Heart left ventricle (tissue), 16 donors: ENCODE measurements around the gene GSK3A. TPM values are rescaled to one million over a fixed set of nuclear protein-coding genes. Genes with fewer than 3 reads are reported as not detected.

Source experiments
- ATAC-seq, 4 donors: fragments of 200-7000 bp; cut with Tn5 transposase; one replicate each; pipeline ENCODE4 v1.9.1; 2020 to 2022; ENCODE audit warnings: moderate library complexity in 4 of 4, mild to moderate bottlenecking in 3 of 4, moderate number of reproducible peaks in 1 of 4
- DNase-seq, 5 donors: peaks; one replicate each; pipeline ENCODE4 v3.0.0-alpha.2; 2020
- H3K27ac ChIP-seq, 12 donors: fragments of 200-600 bp; sonication (generic) in 4 of 12; one replicate each; pipeline versions ENCODE4 v1.5.0 to v1.8.0; 2016 to 2022; ENCODE audit warnings: mild to moderate bottlenecking in 2 of 12
- H3K27me3 ChIP-seq, 9 donors: fragments of 200-600 bp; sonication (generic) in 2 of 9; one replicate each; pipeline versions ENCODE4 v1.5.1 to v1.8.0; 2016 to 2022; ENCODE audit warnings: mild to moderate bottlenecking in 3 of 9
- H3K36me3 ChIP-seq, 9 donors: fragments of 200-600 bp; sonication (generic) in 2 of 9; one replicate each; pipeline versions ENCODE4 v1.5.0 to v1.8.0; 2018 to 2022; ENCODE audit warnings: mild to moderate bottlenecking in 2 of 9
- H3K4me1 ChIP-seq, 12 donors: fragments of 200-600 bp; sonication (generic) in 4 of 12; one replicate each; pipeline versions ENCODE4 v1.5.0 to v1.8.0; 2016 to 2022; ENCODE audit warnings: mild to moderate bottlenecking in 3 of 12
- H3K4me3 ChIP-seq, 12 donors: fragments of 200-600 bp; sonication (generic) in 4 of 12; one replicate each; pipeline versions ENCODE4 v1.5.0 to v1.8.0; 2017 to 2022; ENCODE audit warnings: mild to moderate bottlenecking in 9 of 12, moderate library complexity in 4 of 12
- H3K9me3 ChIP-seq, 12 donors: fragments of 200-600 bp; sonication (generic) in 4 of 12; one replicate each; pipeline versions ENCODE4 v1.5.0 to v1.8.0; 2016 to 2022; ENCODE audit warnings: mild to moderate bottlenecking in 1 of 12
- POLR2A ChIP-seq, 2 donors: fragments of 450-650 bp; IDR thresholded peaks; one replicate each; pipeline ENCODE4 v1.6.1; 2017; ENCODE audit warnings: antibody characterized with exemption in 2 of 2, mild to moderate bottlenecking in 2 of 2, moderate library complexity in 2 of 2
- WGBS, 4 donors: extraction: QIAGEN DNeasy Blood & Tissue Kit in 2 of 4; methylation state at CpG; one replicate each; pipeline versions ENCODE4 v1.1.5 to v1.1.7; 2013 to 2018; 5-methylcytosine and 5-hydroxymethylcytosine counted together
- intact Hi-C, 10 donors: fragments of 100-400 bp; cut with DNase I; formaldehyde crosslinking; loops; one replicate each; pipeline versions ENCODE4 v1.11.1 to v1.14.2; 2022
- polyA plus RNA-seq, 2 donors: library from polyadenylated mRNA; stranded (reverse); fragments of 200-250 nt; gene quantifications; one replicate each; pipeline ENCODE4 v1.2.3, GENCODE V29; 2013
- total RNA-seq, 9 donors: library from RNA; depleted of rRNA in 2 of 9; stranded (reverse); fragments of >200 nt in 2 of 9; fragmentation: NEBNext Ultra II Directional in 3 of 9; extraction: Animal tissue kit (Norgen Biotek cat#: 25700) in 3 of 9; gene quantifications; one replicate each; pipeline versions ENCODE4 v1.1.0 to v1.2.4, GENCODE V29; 2016 to 2023
- TF ChIP-seq, protein P1 (sequence below), 12 donors: fragments of 200-600 bp; sonication (generic) in 4 of 12; IDR thresholded peaks; one replicate each; pipeline versions ENCODE4 v1.5.0 to v1.8.0; 2018 to 2022; ENCODE audit warnings: antibody characterized with exemption in 12 of 12, mild to moderate bottlenecking in 5 of 12
- donor health status: ischemic (EF 13 %, LVEDD 7.1; RV severe dilation, severe dysfunction).
- donor health status: healthy with polysubstance abuse.
- donor health status: DM: no; HTN: yes; CAD: no.
- donor health status: DM: no; HTN: no; CAD: no.
- donor health status: ischemic (EF 25% LVEDD 6.9; RV normal size, moderate dysfunction).
- donor health status: ischemic (EF 25% LVEDD 5.7; RV mildly dilated, moderate dysfunction).
- donor health status: healthy.
- donor health status: DM: yes; HTN: yes; CAD: no.
- donor health status: ischemic (EF 35%, LVEDD 5.7; RV mildly dilated, moderate dysfunction).
- donor health status: nonischemic (EF 11% LVEDD 7.7; RV severe dilation, severe dysfunction).
- donor health status: DM: yes; HTN: yes; CAD: no.
- donor health status: PGD.
- donor health status: ischemic (EF 29% LVEDD 5.4; RV normal size, mild dysfunction).
- donor health status: nonischemic (EF 23%, LVEDD 6.1; RV moderate dilation, normal function).

The GSK3A gene
- total and polyA plus RNA-seq, 11 donors = 22.5 to 76.5 (median 38.8) TPM

DNA sequence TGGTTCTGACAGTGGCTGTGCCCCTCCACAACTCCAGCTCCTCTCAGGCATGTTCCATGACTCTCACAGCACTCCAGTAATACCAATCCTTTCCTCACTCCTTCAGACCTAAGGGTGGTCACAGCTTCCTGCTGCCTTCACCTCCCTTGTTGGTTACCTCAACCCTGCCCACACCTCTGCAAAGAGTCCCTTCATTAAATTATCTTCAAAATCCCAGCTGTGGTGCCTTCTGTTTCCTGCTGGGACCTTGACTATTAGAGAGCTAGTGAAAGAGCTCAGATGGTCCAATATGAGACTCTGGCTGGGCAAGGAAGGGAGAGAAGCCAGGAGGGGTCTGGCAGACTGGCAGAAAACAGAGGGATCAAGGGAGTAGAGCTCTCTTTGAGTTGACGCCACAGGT is 51.1 kb downstream of the GSK3A start:
- intact Hi-C loops = no loop called here
- WGBS, 4 donors = 78 to 91% (median 88%) methylated on average over 1 of the region's 1 CpG
- no peak for ATAC-seq
- H3K27me3 ChIP-seq = no peaks in the 10 kb centered on the region
- H3K36me3 ChIP-seq = no peaks in the 10 kb centered on the region
- H3K27ac ChIP-seq = no peak overlapping the region
- no peak overlapping the region for H3K4me3 ChIP-seq
- DNase-seq = no peak
- H3K4me1 ChIP-seq = peaks cover 0 to 12% (median 0%) of the 10 kb centered on the region in 12 donors
- H3K9me3 ChIP-seq = peaks cover 0 to 6% (median 0%) of the 10 kb centered on the region in 12 donors
- TF ChIP-seq, protein P1, sequence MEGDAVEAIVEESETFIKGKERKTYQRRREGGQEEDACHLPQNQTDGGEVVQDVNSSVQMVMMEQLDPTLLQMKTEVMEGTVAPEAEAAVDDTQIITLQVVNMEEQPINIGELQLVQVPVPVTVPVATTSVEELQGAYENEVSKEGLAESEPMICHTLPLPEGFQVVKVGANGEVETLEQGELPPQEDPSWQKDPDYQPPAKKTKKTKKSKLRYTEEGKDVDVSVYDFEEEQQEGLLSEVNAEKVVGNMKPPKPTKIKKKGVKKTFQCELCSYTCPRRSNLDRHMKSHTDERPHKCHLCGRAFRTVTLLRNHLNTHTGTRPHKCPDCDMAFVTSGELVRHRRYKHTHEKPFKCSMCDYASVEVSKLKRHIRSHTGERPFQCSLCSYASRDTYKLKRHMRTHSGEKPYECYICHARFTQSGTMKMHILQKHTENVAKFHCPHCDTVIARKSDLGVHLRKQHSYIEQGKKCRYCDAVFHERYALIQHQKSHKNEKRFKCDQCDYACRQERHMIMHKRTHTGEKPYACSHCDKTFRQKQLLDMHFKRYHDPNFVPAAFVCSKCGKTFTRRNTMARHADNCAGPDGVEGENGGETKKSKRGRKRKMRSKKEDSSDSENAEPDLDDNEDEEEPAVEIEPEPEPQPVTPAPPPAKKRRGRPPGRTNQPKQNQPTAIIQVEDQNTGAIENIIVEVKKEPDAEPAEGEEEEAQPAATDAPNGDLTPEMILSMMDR (IDR thresholded peaks at IDR 0.05) = no peak
- no peak for TF ChIP-seq POLR2A (IDR thresholded peaks at IDR 0.05)

DNA sequence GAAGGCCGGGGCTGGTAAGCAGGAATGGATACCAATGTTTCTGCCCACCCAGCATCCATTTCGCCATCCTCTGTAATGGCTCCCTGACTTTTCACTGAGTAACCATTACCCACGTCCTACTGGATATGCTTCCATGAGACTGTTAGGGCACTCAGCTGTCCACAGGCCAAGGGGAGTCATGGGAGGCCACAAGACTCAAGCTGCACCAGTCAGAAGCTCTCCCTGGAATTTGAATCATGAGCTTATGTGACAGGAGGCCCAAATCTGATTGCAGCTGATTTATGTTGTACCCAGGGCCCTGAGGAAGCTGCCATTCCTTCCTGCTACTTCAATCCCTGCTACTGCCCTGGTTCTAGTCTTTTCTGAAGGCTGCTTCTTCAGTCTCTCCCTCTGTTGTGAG is 53.3 kb downstream of the GSK3A start:
- H3K27me3 ChIP-seq = no peaks in the 10 kb centered on the region
- 76 to 77% (median 76%) methylated on average over 3 of the region's 3 CpGs for WGBS, 4 donors
- H3K27ac ChIP-seq = no peak overlapping the region
- peaks cover 0 to 34% (median 0%) of the 10 kb centered on the region in 12 donors for H3K4me1 ChIP-seq
- intact Hi-C loops = loop anchor here in 2 of 10 donors (10.0 kb wide), 1 partner anchor 84 kb away; no protein-coding TSS in a partner anchor
- ATAC-seq = no peak
- H3K36me3 ChIP-seq = no peaks in the 10 kb centered on the region
- DNase-seq = no peak
- peaks cover 0 to 6% (median 0%) of the 10 kb centered on the region in 12 donors for H3K9me3 ChIP-seq
- no peak overlapping the region for H3K4me3 ChIP-seq
- TF ChIP-seq POLR2A (IDR thresholded peaks at IDR 0.05) = no peak
- TF ChIP-seq, protein P1 (IDR thresholded peaks at IDR 0.05) = no peak

DNA sequence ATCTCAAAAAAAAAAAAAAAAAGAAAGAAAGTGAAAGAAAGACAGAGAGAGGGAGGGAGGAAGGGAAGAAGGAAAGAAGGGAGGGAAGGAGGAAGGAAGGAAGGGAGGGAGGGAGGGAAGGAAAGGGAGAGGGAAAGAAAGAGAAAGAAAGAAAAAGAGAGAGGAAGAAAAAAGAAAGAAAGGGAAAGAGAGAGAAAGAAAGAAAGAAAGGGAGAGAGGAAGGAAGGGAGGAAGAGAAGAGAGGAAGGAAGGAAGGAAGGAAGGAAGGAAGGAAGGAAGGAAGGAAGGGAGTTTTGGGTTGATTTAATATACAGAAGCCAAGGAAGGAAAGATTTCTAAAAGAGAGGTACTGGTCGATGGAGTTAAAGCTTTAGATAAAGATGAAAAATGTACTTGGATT is 53.7 kb downstream of the GSK3A start:
- TF ChIP-seq POLR2A (IDR thresholded peaks at IDR 0.05) = no peak
- TF ChIP-seq, protein P1 (IDR thresholded peaks at IDR 0.05) = no peak
- ATAC-seq = no peak
- Histone ChIP-seq H3K9me3 (peaks cover 0 to 6% (median 0%) of the 10 kb centered on the region in 12 donors), H3K27ac (no peak overlapping the region), H3K4me1 (peaks cover 0 to 39% (median 0%) of the 10 kb centered on the region in 12 donors), H3K36me3 (no peaks in the 10 kb centered on the region), H3K27me3 (no peaks in the 10 kb centered on the region), H3K4me3 (no peak overlapping the region)
- intact Hi-C loops = loop anchor here in 2 of 10 donors (10.0 kb wide), 1 partner anchor 84 kb away; no protein-coding TSS in a partner anchor
- DNase-seq = no peak
- 50 to 78% (median 63%) methylated on average over 1 of the region's 1 CpG for WGBS, 4 donors

DNA sequence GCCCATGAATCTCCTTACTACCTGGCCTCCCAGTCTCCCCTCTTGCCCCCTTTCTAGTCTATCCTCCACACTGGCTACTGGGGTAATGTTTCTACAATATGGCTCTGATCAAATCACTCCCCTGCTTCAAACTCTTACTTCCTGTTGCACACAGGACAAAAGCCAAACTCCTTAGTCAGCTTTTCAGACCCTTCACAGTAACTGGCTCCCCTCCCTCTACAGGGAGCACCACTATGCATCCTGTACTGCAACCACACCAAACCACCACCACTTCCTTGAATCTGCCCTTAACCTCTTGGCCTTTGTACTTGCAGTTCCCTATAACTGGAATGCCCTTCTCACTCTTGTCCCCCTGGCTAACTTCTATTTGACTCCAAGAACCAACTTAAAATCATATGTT is 57.1 kb downstream of the GSK3A start:
- no peaks in the 10 kb centered on the region for H3K9me3 ChIP-seq

More for the DNA sequence above, 57.1 kb downstream of the GSK3A start:
- TF ChIP-seq, protein P1 (IDR thresholded peaks at IDR 0.05) = no peak
- TF ChIP-seq POLR2A (IDR thresholded peaks at IDR 0.05) = no peak
- no peak for DNase-seq
- Histone ChIP-seq H3K27ac (peak overlapping the region in 1 of 12 donors; percentile 65), H3K27me3 (peaks cover 4 to 30% (median 13%) of the 10 kb centered on the region in 9 donors), H3K4me1 (peaks cover 0 to 27% (median 0%) of the 10 kb centered on the region in 12 donors), H3K4me3 (no peak overlapping the region), H3K36me3 (no peaks in the 10 kb centered on the region)
- intact Hi-C loops = loop anchor here in 7 of 10 donors (2.0 to 10.0 kb wide), 4 partner anchors 44 to 80 kb away; partner anchors contain the start of gene POU2F2 (in 3 of the 7)
- ATAC-seq = peak in 3 of 4 donors; percentile 57 to 67 (median 58)
